Parietal lobe (tissue), 2 donors: ENCODE results near the gene FAM222B. TPM values are rescaled to one million over a fixed set of nuclear protein-coding genes. Genes with fewer than 3 reads are reported as not detected.

ENCODE experiments used
- small RNA-seq: library from RNA; depleted of rRNA; stranded (forward); fragments of <200 nt; gene quantifications from one replicate; pipeline ENCODE3, GENCODE V24; 2014; ENCODE audit warnings: low replicate concordance
- total RNA-seq: library from RNA; depleted of rRNA; stranded (reverse); fragments of >200 nt; gene quantifications from one replicate; pipeline ENCODE4 v1.2.3, GENCODE V29; 2014

Gene FAM222B
- 17.8 TPM for total RNA-seq

GRCh38 chr17:28842282-28843012, at the start of gene FAM222B:
TSS of gene FAM222B (minus strand) at chr17:28842790. CDS start at chr17:28766667, 76,123 bp downstream.

GRCh38 chr17:28854457-28855335, 12.1 kb upstream of the FAM222B start, which contains the start of gene ERAL1:
TSS of gene ERAL1 (plus strand) at chr17:28855016. CDS start at chr17:28855035, 19 bp downstream.

GRCh38 chr17:28743243-28744103, 99.1 kb downstream of the FAM222B start, which contains the start of gene TRAF4:
TSS of gene TRAF4 (plus strand) at chr17:28744011. CDS start at chr17:28744113, 102 bp downstream.

GRCh38 chr17:28728364-28729200, 114.0 kb downstream of the FAM222B start, which contains the start of gene NEK8:
TSS of gene NEK8 (plus strand) at chr17:28728788. CDS start at chr17:28728814, 26 bp downstream.

GRCh38 chr17:28726226-28726626, 116.4 kb downstream of the FAM222B start, which contains the start of gene TLCD1:
TSS of gene TLCD1 (minus strand) at chr17:28726233. CDS start at chr17:28726097, 136 bp downstream.

GRCh38 chr17:28717578-28718332, 124.8 kb downstream of the FAM222B start, which contains the start of gene RAB34:
TSS of gene RAB34 (minus strand) at chr17:28717868. CDS start at chr17:28717266, 602 bp downstream.

GRCh38 chr17:28711723-28712031, 130.9 kb downstream of the FAM222B start, which contains the start of gene PROCA1:
TSS of gene PROCA1 (minus strand) at chr17:28711888. CDS start at chr17:28711660, 228 bp downstream.

Small RNA genes within 50 kb of the gene (small RNA-seq; reads per million reads assigned to genes)
- not detected for gene RF00019
- gene SNORD42A: not detected
- not detected for gene SNORD42B
- gene SNORD4A: not detected
- gene SNORD4B: not detected

Other genes starting within 250 kb of the FAM222B start
- gene SPAG5, start 243.8 kb downstream of the FAM222B start, total RNA-seq: 17.8 TPM
- 62.0 TPM for gene RSKR, start 228.6 kb downstream of the FAM222B start, total RNA-seq
- 200 TPM for gene BLTP2, start 197.6 kb downstream of the FAM222B start, total RNA-seq
- 36.0 TPM for gene SDF2, start 180.9 kb downstream of the FAM222B start, total RNA-seq
- gene SUPT6H, start 180.6 kb downstream of the FAM222B start, total RNA-seq: 67.0 TPM
- gene PROCA1, start 130.9 kb downstream of the FAM222B start, total RNA-seq: 5.0 TPM
- 15.3 TPM for gene RAB34, start 124.9 kb downstream of the FAM222B start, total RNA-seq
- 305 TPM for gene RPL23A, start 122.8 kb downstream of the FAM222B start, total RNA-seq
- gene TLCD1, start 116.6 kb downstream of the FAM222B start, total RNA-seq: not detected
- gene NEK8, start 114.0 kb downstream of the FAM222B start, total RNA-seq: 2.2 TPM
- 48.8 TPM for gene TRAF4, start 98.8 kb downstream of the FAM222B start, total RNA-seq
- 36.6 TPM for gene ERAL1, start 12.2 kb upstream of the FAM222B start, total RNA-seq
- gene FLOT2, start 54.9 kb upstream of the FAM222B start, total RNA-seq: 30.4 TPM
- gene DHRS13, start 60.3 kb upstream of the FAM222B start, total RNA-seq: 28.5 TPM
- gene PHF12, start 108.7 kb upstream of the FAM222B start, total RNA-seq: 32.2 TPM
- 105 TPM for gene SEZ6, start 163.2 kb upstream of the FAM222B start, total RNA-seq
- 4.7 TPM for gene PIPOX, start 200.4 kb upstream of the FAM222B start, total RNA-seq